Measurements from ENCODE around the gene ECE2.
A peak's percentile ranks its signal among the peaks of the same experiment; 100 is the strongest.
"Not testable (repeated sequence)": the region's sequence is repeated elsewhere in the genome, so short reads cannot be mapped to it uniquely, and the experiment has no call there.

ECE2 gene

GRCh38 chr3:184335661-184336546 lies 60.1 kb downstream of the ECE2 start:
- peak; percentile 93 for DNase-seq (ENCODE audit: low read depth, low spot score)

- peak; percentile 70 for DNase-seq (ENCODE audit: low read depth, low spot score)
Measured at GRCh38 chr3:184336547-184337398, 61.0 kb downstream of the ECE2 start.

- DNase-seq (ENCODE audit: low read depth, low spot score), result peak; percentile 70
Measured at GRCh38 chr3:184337399-184337714, 61.5 kb downstream of the ECE2 start, which contains the start of gene FAM131A. TSS of gene FAM131A (plus strand) at chr3:184337600. CDS start at chr3:184337631, 31 bp downstream.

GRCh38 chr3:184337981-184338380 lies 62.2 kb downstream of the ECE2 start:
- no peak for DNase-seq (ENCODE audit: low read depth, low spot score)

- peak; percentile 96 for DNase-seq (ENCODE audit: low read depth, low spot score)
Measured at GRCh38 chr3:184338511-184338945, 62.7 kb downstream of the ECE2 start.

- DNase-seq (ENCODE audit: low read depth, low spot score), result no peak
Measured at GRCh38 chr3:184339001-184339400, 63.2 kb downstream of the ECE2 start.

DNA sequence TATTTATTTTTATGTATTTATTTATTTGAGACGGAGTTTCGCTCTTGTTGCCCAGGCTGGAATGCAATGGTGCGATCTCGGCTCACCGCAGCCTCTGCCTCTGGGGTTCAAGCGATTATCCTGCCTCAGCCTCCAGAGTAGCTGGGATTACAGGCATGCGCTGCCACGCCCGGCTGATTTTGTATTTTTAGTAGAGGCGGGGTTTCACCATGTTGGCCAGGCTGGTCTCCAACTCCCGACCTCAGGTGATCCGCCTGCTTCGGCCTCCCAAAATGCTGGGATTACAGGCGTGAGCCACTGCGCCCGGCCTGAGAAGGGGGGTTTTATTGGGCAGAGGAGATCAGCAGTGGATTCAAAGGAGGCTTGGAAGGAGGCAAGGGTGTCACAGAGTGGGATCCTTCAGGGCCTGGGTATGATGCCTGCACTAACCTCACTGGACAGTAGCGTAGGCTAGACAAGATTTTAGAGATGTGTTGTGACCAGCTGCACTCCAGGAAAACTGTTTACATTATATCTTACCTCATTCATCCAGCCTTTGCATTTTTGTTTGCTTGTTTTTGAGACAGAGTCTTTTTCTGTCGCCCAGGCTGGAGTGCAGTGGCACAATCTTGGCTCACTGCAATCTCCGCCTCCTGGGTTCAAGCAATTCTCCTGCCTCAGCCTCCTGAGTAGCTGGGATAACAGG lies 63.8 kb downstream of the ECE2 start:
- not testable (repeated sequence) for DNase-seq (ENCODE audit: low read depth, low spot score)

- no peak for DNase-seq (ENCODE audit: low read depth, low spot score)
Measured at GRCh38 chr3:184341925-184342324, 66.1 kb downstream of the ECE2 start.
